KMS-11 (cell line): ENCODE results near the gene CACNA2D3.
"Not testable (repeated sequence)": the region's sequence is repeated elsewhere in the genome, so short reads cannot be mapped to it uniquely, and the experiment has no call there.

Source experiments
- H2AFZ ChIP-seq: fragments of 200-600 bp; sonication (generic); 2 replicates; pipeline ENCODE4 v1.6.1; 2016; ENCODE audit warnings: antibody characterized with exemption, mixed run types, low read depth
- H3K27ac ChIP-seq: fragments of 200-600 bp; sonication (generic); 2 replicates; pipeline ENCODE4 v1.6.1; 2016; ENCODE audit warnings: mild to moderate bottlenecking, mixed run types
- H3K27me3 ChIP-seq: fragments of 200-600 bp; sonication (generic); 2 replicates; pipeline ENCODE4 v1.6.1; 2017; ENCODE audit warnings: mild to moderate bottlenecking, low read depth, mixed run types, moderate library complexity; ENCODE audit not compliant: insufficient read depth
- H3K36me3 ChIP-seq: fragments of 200-600 bp; sonication (generic); 2 replicates; pipeline ENCODE4 v1.6.1; 2017; ENCODE audit warnings: mild to moderate bottlenecking, mixed run types; ENCODE audit not compliant: insufficient read depth
- H3K4me1 ChIP-seq: fragments of 200-600 bp; sonication (generic); 2 replicates; pipeline ENCODE4 v1.6.1; 2016; ENCODE audit warnings: mild to moderate bottlenecking, low read depth, mixed run types; ENCODE audit not compliant: poor library complexity, severe bottlenecking
- H3K4me2 ChIP-seq: fragments of 200-600 bp; sonication (generic); 2 replicates; pipeline ENCODE4 v1.7.0; 2016; ENCODE audit warnings: mild to moderate bottlenecking, mixed run types
- H3K4me3 ChIP-seq: fragments of 200-600 bp; sonication (generic); IDR thresholded peaks from 2 replicates; pipeline ENCODE4 v1.6.1; 2017; ENCODE audit warnings: low read depth, low read length, mixed read lengths; ENCODE audit not compliant: insufficient read depth
- H3K79me2 ChIP-seq: fragments of 200-600 bp; sonication (generic); 2 replicates; pipeline ENCODE4 v1.6.1; 2016; ENCODE audit warnings: low read depth, mixed run types; ENCODE audit not compliant: insufficient read depth
- H3K9ac ChIP-seq: fragments of 200-600 bp; sonication (generic); 2 replicates; pipeline ENCODE4 v1.6.1; 2016; ENCODE audit warnings: mild to moderate bottlenecking, mixed run types
- H4K20me1 ChIP-seq: fragments of 200-600 bp; sonication (generic); 2 replicates; pipeline ENCODE4 v1.6.1; 2016; ENCODE audit warnings: mild to moderate bottlenecking, mixed run types; ENCODE audit not compliant: insufficient read depth
- TF ChIP-seq, protein P1 (sequence below): fragments of 200-600 bp; sonication (generic); conservative IDR thresholded peaks from 2 replicates; pipeline ENCODE4 v1.6.1; 2017; ENCODE audit warnings: low read depth, mild to moderate bottlenecking, antibody characterized with exemption, low read length, moderate library complexity, mixed read lengths

CACNA2D3 gene

DNA sequence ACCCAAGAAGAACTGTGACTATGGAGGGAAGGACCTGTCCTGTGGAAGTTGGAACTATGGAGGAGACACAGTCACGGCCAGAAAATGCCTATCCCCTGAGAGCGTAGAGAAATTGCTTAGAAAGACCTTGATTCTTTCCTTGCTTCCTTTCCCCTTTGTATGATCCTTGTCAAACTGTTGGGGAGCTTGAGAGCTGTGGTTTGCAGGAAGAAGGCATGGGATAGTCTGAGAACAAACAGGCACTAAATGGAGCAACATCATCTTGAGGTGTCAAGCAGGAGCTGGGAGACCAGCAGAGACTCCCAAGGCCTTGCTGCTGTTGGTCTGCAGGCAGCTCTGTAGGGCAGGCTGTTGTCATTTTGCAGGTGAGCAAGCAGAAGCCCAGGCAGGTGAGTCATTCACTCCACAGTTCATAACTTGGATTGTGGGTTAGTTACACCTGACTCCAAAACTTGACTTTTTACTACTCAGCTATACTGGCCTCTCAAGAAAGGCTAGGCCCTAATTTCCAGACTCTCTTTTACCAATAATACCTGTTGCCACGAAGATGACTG lies 506.6 kb downstream of the CACNA2D3 start:
- no peak overlapping the region for H3K4me3 ChIP-seq
- H2AFZ ChIP-seq: no peak overlapping the region
- H3K36me3 ChIP-seq: no peaks in the 10 kb centered on the region
- no peaks in the 10 kb centered on the region for H4K20me1 ChIP-seq
- no peaks in the 10 kb centered on the region for H3K27me3 ChIP-seq
- no peak overlapping the region for H3K9ac ChIP-seq
- TF ChIP-seq, protein P1, sequence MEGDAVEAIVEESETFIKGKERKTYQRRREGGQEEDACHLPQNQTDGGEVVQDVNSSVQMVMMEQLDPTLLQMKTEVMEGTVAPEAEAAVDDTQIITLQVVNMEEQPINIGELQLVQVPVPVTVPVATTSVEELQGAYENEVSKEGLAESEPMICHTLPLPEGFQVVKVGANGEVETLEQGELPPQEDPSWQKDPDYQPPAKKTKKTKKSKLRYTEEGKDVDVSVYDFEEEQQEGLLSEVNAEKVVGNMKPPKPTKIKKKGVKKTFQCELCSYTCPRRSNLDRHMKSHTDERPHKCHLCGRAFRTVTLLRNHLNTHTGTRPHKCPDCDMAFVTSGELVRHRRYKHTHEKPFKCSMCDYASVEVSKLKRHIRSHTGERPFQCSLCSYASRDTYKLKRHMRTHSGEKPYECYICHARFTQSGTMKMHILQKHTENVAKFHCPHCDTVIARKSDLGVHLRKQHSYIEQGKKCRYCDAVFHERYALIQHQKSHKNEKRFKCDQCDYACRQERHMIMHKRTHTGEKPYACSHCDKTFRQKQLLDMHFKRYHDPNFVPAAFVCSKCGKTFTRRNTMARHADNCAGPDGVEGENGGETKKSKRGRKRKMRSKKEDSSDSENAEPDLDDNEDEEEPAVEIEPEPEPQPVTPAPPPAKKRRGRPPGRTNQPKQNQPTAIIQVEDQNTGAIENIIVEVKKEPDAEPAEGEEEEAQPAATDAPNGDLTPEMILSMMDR: no peak
- H3K4me2 ChIP-seq: no peak overlapping the region
- no peaks in the 10 kb centered on the region for H3K79me2 ChIP-seq
- H3K27ac ChIP-seq: no peak overlapping the region
- H3K4me1 ChIP-seq: no peaks in the 10 kb centered on the region

DNA sequence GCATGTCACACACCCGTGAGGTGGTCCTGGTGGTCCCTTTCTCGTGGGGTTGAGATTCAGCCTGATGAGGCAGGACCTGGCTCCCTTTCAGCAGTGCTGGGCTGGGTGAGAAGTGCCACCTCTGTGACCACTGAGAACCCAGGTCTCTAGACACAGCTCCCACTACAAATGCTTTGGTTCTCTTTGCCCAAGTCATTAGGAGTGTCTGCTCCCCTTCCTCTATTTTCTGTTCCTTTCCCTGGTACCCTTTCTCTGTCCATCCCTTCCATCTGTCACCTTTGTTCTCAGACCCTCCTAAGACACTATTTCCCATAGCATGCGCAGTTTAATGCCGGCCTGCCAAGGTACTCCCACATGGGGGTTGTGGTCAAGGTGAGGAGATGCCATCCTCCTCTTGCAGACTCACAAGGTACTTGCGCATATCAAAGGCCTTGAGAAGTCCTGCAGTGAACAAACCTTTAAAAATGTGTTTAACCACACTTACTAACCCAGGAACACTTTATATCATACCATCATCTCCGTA lies 507.8 kb downstream of the CACNA2D3 start:
- Histone ChIP-seq H4K20me1 (no peaks in the 10 kb centered on the region), H3K27me3 (no peaks in the 10 kb centered on the region), H3K4me3 (no peak overlapping the region), H2AFZ (no peak overlapping the region), H3K36me3 (no peaks in the 10 kb centered on the region), H3K27ac (no peak overlapping the region), H3K4me1 (no peaks in the 10 kb centered on the region), H3K9ac (no peak overlapping the region), H3K79me2 (no peaks in the 10 kb centered on the region), H3K4me2 (no peak overlapping the region)
- TF ChIP-seq, protein P1: no peak

DNA sequence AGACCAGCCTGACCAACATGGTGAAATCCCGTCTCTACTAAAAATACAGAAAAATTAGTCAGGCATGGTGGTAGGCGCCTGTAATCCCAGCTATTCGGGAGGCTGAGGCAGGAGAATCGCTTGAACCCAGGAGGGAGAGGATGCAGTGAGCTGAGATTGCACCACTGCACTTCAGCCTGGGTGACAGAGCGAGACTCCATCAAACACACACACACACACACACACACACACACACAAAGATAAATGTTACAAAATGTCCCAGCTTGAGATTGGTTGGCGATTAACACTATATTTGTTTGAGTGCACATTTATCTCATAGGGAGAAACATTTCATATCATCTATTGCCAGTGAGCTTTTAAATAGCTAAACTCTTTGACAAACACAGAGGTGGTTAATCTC lies 508.6 kb downstream of the CACNA2D3 start:
- H2AFZ ChIP-seq, H3K9ac ChIP-seq, H3K27me3 ChIP-seq, H3K4me3 ChIP-seq, H3K36me3 ChIP-seq, H3K4me1 ChIP-seq, H3K79me2 ChIP-seq, H3K27ac ChIP-seq, H4K20me1 ChIP-seq, H3K4me2 ChIP-seq: not testable (repeated sequence)

DNA sequence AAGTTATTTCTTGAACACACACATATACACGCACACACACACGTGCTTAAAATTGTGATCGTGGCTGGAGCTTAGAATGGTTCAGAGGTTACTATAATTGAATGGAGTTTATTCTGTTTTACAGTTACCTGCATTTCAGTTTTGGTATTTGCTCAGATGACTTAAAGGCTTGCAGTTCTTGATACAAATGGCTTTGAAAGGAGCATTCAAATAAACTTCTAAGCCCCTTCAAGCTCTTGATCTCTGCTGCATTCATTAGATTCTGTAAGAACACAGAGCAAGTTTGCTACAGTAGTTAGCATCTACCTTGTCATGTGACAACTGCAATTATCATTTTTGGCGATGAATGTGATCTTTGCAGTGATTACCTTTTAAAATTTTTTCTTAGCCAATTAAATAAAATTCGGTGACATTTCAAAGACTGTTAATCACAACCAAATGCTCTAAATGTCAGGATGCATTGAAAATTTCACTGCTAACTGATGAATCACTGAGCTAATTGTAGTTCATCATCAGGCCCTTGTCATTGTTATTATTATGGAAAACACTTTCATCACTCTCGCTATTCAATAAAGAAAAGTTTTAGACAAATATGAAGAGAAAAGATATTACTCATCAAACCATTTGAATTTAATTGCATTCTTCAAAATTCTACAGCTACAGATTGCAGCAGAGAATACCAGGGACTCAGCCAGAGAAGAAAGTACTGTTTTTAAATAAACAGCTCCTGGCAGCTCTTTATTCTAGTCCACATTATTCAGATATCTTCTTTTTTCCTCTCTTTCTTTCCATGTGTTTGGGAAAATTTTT lies 509.4 kb downstream of the CACNA2D3 start:
- no peak overlapping the region for H3K4me2 ChIP-seq
- H3K79me2 ChIP-seq: no peaks in the 10 kb centered on the region
- H4K20me1 ChIP-seq: no peaks in the 10 kb centered on the region
- H2AFZ ChIP-seq: no peak overlapping the region
- H3K27ac ChIP-seq: no peak overlapping the region
- no peaks in the 10 kb centered on the region for H3K27me3 ChIP-seq
- H3K4me1 ChIP-seq: no peaks in the 10 kb centered on the region
- no peak overlapping the region for H3K4me3 ChIP-seq
- TF ChIP-seq, protein P1: no peak
- no peaks in the 10 kb centered on the region for H3K36me3 ChIP-seq
- no peak overlapping the region for H3K9ac ChIP-seq

DNA sequence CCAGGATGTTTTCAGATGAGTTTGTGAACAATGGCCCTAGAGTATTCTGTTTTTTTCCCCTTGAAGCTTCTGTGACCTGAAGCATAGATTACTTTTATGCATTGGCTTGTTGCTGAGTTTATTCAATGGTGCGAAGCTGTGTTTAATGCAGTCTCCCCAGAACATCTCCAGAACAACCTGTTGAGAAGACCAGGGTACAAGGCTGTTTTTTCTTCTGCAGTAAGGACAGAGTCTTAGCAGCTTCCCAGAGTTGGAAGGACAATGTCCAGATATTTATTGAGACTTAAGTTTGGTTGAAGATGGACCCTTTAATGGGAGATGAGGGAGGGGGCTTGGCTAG lies 509.9 kb downstream of the CACNA2D3 start:
- Histone ChIP-seq H3K36me3 (no peaks in the 10 kb centered on the region), H3K27ac (no peak overlapping the region), H3K9ac (no peak overlapping the region), H3K4me1 (no peaks in the 10 kb centered on the region), H2AFZ (no peak overlapping the region), H3K4me3 (no peak overlapping the region), H3K27me3 (no peaks in the 10 kb centered on the region), H3K4me2 (no peak overlapping the region), H4K20me1 (no peaks in the 10 kb centered on the region), H3K79me2 (no peaks in the 10 kb centered on the region)
- TF ChIP-seq, protein P1: no peak
